BJ (cell line): ENCODE measurements around the gene PPP4R3A. TPM values are rescaled to one million over a fixed set of nuclear protein-coding genes. Genes with fewer than 3 reads are reported as not detected.

ENCODE experiments used
- CTCF ChIA-PET: fragments of 350-600 bp; formaldehyde crosslinking; extraction: SDS; loops from one replicate; lab custom pipeline; 2021; ENCODE audit warnings: antibody characterized with exemption, inconsistent platforms; lab: Yijun Ruan, JAX
- POLR2A ChIA-PET: fragments of 300-600 bp; sonication (Branson Sonifier 250); formaldehyde crosslinking; extraction: SDS; loops from one replicate; lab custom pipeline; 2021; ENCODE audit warnings: antibody characterized with exemption; lab: Charles Lee
- DNase-seq: peaks from one replicate; pipeline ENCODE4 v3.0.0-alpha.2; 2011; ENCODE audit warnings: low read depth
- H3K27me3 ChIP-seq: 2 replicates; pipeline ENCODE4 v1.6.0; 2011; ENCODE audit warnings: low read length; ENCODE audit not compliant: control insufficient read depth, insufficient read depth
- H3K36me3 ChIP-seq: 2 replicates; pipeline ENCODE4 v1.5.1; 2011; ENCODE audit warnings: low read length; ENCODE audit not compliant: control insufficient read depth, insufficient read depth
- H3K4me3 ChIP-seq: 2 replicates; pipeline ENCODE4 v1.5.1; 2011; ENCODE audit warnings: low read depth, mild to moderate bottlenecking, control low read depth, low read length
- polyA plus RNA-seq: library from polyadenylated mRNA; depleted of rRNA; stranded (reverse); fragments of >200 nt; gene quantifications from 2 replicates; pipeline ENCODE4 v1.2.3, GENCODE V29; 2011
- TF ChIP-seq, protein P1 (sequence below): IDR thresholded peaks from 2 replicates; pipeline ENCODE4 v1.5.1; 2011; ENCODE audit warnings: low read depth, mild to moderate bottlenecking, control low read depth, inconsistent platforms, low read length, moderate library complexity; ENCODE audit not compliant: insufficient read depth

The PPP4R3A gene
- polyA plus RNA-seq, 1 experiment = 18.3 TPM

DNA sequence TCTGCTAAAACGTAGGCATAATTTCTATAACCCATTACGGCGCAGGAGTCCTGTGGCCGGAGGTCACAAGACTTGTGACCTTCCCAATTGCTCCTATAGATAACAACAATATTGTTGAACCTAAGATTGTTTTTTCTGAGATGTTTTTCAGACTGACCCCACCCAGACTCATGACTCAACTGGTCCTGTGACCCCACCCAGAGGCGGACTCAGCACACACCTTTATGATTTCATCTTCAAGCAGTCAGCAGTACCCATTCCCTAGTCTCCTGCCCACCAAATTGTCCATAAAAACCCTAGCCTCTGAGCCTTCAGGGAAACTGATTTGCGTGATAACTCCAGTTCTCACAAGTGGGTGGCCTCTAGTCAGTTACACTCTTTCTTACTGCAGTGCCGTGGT, 5.9 kb upstream of the PPP4R3A start:
- DNase-seq = no peak
- CTCF ChIA-PET = interaction anchor here (0.6 kb wide), 1 partner anchor 156 kb away, joined by 3 read pairs; no protein-coding TSS in a partner anchor
- Histone ChIP-seq H3K4me3 (no peak overlapping the region), H3K36me3 (no peaks in the 10 kb centered on the region), H3K27me3 (no peaks in the 10 kb centered on the region; the same call in 1 of the 2 replicates)
- TF ChIP-seq, protein P1, sequence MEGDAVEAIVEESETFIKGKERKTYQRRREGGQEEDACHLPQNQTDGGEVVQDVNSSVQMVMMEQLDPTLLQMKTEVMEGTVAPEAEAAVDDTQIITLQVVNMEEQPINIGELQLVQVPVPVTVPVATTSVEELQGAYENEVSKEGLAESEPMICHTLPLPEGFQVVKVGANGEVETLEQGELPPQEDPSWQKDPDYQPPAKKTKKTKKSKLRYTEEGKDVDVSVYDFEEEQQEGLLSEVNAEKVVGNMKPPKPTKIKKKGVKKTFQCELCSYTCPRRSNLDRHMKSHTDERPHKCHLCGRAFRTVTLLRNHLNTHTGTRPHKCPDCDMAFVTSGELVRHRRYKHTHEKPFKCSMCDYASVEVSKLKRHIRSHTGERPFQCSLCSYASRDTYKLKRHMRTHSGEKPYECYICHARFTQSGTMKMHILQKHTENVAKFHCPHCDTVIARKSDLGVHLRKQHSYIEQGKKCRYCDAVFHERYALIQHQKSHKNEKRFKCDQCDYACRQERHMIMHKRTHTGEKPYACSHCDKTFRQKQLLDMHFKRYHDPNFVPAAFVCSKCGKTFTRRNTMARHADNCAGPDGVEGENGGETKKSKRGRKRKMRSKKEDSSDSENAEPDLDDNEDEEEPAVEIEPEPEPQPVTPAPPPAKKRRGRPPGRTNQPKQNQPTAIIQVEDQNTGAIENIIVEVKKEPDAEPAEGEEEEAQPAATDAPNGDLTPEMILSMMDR = no peak
- POLR2A ChIA-PET = no interaction called here

GRCh38 chr14:91511043-91511383, 903 bp upstream of the PPP4R3A start:
- TF ChIP-seq, protein P1 = no peak
- no peaks in the 10 kb centered on the region for H3K36me3 ChIP-seq
- no peak for DNase-seq
- ChIA-PET POLR2A (no interaction called here), CTCF (interaction anchor here (0.6 kb wide), 1 partner anchor 75 kb away, joined by 3 read pairs; no protein-coding TSS in a partner anchor)
- no peaks in the 10 kb centered on the region; the same call in 1 of the 2 replicates for H3K27me3 ChIP-seq
- peak overlapping the region; percentile 75 for H3K4me3 ChIP-seq

GRCh38 chr14:91509878-91510170, 286 bp downstream of the PPP4R3A start:
- ChIA-PET CTCF (no interaction called here), POLR2A (no interaction called here)

GRCh38 chr14:91509083-91509877, 830 bp downstream of the PPP4R3A start:
- no peaks in the 10 kb centered on the region; the same call in 1 of the 2 replicates for H3K27me3 ChIP-seq
- peak overlapping the region; percentile 75 for H3K4me3 ChIP-seq
- POLR2A ChIA-PET = no interaction called here
- CTCF ChIA-PET = no interaction called here
- peaks cover 2% of the 10 kb centered on the region for H3K36me3 ChIP-seq
- TF ChIP-seq, protein P1 = no peak
- DNase-seq = no peak

More at GRCh38 chr14:91509878-91510170, 286 bp downstream of the PPP4R3A start:
- H3K4me3 ChIP-seq = peak overlapping the region; percentile 75
- no peaks in the 10 kb centered on the region; the same call in 1 of the 2 replicates for H3K27me3 ChIP-seq
- TF ChIP-seq, protein P1 = no peak
- no peaks in the 10 kb centered on the region for H3K36me3 ChIP-seq
- DNase-seq = no peak

GRCh38 chr14:91508105-91508504, 2.0 kb downstream of the PPP4R3A start:
- CTCF ChIA-PET = no interaction called here
- TF ChIP-seq, protein P1 = no peak
- peaks cover 2% of the 10 kb centered on the region for H3K36me3 ChIP-seq
- no peaks in the 10 kb centered on the region for H3K27me3 ChIP-seq
- no peak for DNase-seq
- peak overlapping the region; percentile 75 for H3K4me3 ChIP-seq
- POLR2A ChIA-PET = interaction anchor here (0.5 to 0.6 kb wide), 2 partner anchors 36 to 612 kb away, joined by 7 to 8 read pairs; no protein-coding TSS in a partner anchor
